ENCODE results near the gene DPYD.

Gene DPYD

DNA sequence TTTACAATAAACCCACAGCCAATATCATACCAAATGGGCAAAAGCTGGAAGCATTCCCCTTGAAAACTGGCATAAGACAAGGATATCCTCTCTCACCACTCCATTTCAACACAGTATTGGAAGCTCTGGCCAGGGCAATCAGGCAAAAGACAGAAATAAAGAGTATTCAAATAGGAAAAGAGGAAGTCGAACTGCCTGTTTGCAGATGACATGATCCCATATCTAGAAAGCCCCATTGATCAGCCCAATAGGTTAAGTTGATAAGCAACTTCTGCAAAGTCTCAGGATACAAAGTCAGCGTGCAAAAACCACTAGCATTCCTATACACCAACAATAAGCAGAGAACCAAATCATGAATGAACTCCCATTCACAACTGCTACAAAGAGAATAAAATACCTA lies 235.5 kb downstream of the DPYD start:
- DNase-seq = no peak

DNA sequence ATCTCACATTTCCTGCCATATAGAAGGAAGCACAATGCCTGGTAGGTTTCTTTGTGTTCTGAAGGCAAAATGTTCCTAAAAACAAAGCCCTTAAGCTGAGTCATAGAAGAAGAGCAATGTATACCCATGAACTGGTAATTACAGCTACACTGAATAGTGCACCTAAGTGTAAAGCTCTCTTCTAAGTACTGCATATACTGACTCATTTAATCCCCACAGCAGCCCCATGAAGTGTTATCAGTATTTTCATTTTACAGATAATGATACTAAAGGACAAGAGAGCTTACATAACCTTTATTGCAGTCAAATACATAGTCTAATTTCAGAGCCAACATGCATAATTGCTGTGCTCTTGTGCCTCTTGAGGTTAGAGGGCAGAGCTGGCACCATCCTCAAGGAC lies 239.9 kb downstream of the DPYD start:
- no peak for DNase-seq

DNA sequence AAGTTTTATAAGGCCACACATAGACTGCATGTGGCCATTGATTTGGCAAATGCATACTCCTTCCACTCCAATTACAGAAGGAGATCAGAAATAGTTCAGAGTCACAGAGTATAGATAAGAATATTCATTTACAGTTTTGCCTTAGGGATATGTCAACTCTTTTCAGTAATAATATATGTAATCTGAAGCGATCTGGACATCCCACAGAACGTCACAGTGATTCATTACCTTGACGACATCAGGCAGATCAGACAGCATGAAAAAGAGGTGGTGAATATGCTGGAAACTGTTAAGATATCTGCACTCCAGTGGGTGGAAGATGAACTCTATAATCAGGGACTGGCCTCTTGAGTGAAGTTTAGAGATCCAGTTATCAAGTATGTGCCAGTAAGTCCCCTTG lies 240.4 kb downstream of the DPYD start:
- no peak for DNase-seq

DNA sequence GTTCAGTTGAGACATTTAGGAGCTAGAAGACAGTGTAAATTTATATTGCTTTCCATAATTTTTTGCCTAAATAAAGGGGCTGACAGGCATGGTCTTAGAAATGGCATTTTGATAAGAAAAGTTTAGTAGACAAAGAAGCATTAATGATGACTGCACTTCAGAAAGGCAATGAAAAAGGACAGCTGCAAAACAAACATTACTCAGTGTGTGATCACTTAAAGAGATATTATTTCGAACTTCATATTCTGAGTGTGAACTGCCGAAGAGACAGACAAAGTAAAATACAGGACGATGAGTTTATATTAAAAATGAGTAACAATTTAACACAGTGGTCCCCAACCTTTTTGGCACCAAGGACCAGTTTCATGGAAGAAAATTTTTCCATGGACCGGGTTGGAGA lies 243.1 kb downstream of the DPYD start:
- DNase-seq = no peak

DNA sequence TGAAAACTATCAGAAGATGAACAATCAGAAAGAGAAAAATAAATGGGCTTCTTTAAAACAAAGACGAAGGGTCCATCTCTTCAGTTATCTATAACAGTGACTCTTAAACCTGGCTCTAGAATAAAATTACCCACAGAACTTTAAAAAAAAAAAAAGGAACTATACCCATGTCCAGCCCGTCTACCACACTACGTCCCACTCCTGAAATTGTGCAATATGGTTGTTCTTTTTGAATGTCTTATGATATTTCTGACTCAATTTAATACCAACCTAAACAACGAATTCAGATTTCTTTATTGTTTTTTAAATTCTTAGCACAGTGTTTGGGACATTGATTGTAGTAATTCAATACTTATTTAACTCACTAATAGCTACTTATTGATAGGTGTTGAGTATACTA lies 246.3 kb downstream of the DPYD start:
- no peak for DNase-seq

DNA sequence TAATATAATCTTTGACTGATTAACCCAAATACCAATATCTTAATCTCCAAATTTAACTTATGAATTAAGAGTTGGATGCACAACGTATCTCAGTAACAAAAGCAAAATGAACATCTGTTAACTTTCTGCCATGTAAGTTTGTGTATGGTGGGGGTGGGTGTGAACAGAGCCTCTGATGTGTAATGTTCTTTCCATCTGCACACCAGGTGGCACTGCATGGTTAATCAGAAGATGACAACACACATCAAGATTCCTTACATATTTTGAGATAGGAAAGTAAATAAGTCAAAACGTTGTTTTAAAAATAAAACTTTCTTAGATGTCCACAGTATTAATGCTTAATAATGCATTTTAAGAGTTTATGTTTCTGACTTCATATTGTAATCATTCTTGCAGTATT lies 251.9 kb downstream of the DPYD start:
- DNase-seq = no peak

DNA sequence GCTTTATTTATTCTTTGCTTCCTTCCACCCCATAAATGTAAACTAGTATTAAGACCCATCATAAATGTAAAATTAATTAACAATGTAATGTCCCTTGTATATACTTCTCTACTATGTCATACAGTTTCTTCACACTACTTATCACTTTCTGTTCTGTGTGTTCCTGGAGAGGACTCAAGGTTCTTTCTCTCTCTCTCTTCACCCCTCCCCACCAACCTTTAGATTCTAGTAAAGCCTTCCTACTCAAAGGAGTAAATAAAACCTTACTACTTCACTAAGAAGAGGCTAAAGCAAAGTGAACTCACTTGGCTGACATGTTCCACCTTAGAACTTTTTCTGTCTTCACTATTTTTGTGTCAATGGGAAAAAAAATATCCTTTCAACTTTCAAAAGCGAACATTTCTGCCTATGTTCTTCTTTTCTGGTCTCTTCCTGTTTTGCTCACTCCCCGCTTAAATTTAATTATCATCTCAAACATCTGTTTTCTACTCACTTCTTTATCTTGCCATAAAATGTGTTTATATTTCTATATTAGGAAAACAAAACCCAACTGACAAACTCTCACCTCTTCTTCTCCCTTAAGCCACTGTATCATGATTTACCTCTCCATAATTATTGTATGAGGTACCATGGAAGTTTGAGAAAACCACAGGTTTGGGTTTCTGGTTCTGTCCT lies 260.3 kb downstream of the DPYD start:
- no peak for DNase-seq

DNA sequence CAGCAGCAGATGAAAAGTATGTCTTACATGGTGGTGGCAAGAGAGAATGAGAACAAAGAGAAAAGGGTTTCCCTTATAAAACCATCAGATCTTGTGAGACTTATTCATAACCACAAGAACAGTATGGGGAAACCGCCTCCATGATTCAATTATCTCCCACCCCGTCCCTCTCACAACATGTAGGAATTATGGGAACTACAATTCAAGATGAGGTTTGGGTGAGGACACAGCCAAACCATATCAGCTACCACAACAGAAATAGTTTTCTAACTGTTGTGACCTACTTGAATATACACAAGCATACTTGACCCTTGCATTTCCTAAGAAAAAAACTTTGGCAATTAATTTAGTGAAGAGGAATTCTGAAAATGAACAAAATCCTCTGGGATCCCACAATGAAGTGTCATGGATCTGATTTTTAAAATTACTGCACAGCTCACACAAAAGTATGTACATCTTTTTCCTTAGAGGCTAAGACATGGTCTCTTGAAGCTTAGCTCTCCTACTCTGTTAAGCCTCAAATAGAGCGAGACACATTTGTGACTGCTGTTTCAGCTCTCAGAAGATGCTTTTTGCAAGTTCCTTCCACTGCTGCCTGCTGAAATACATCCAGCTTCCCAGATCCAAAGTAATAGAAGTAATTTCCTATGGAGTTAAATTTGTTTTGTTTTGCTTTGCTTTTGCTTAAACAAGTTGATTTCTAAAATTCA lies 265.8 kb downstream of the DPYD start:
- no peak for DNase-seq

DNA sequence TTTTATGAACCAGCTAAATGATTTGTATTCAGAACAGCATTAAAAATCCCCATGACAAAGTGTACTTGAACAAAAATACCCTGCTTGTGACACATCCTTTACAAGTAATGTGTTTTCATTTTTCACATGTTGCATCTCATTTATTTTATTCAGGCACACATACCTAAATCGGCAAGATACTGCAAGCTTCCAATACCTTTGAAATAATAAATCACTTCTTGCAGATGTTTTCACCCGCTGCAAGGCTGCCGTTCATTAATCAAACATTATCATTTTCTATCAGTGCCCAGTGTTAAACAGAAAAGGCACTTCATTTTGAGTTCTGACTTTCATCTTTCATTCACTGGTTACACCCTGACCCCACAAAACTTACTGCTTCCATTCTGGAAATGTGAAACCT lies 269.6 kb downstream of the DPYD start:
- DNase-seq = no peak

DNA sequence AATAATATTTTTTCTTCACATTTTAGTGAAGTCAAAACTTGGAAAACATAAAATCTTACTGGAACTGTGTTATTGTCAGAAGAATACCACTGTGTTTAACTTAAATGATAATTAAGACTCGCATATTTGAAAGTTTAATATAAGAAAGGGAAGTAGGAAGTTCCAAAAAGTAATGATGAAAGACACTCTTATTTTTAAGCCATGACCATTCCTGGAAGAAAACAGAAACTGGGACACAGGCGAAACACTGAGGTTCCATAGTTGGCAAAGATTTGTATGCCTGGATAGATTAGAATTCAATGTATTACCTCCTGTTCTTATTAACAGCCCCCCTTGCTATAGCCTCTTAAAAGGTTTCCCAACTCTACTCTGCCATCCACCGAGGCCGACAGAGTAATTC lies 271.2 kb downstream of the DPYD start:
- DNase-seq = no peak

DNA sequence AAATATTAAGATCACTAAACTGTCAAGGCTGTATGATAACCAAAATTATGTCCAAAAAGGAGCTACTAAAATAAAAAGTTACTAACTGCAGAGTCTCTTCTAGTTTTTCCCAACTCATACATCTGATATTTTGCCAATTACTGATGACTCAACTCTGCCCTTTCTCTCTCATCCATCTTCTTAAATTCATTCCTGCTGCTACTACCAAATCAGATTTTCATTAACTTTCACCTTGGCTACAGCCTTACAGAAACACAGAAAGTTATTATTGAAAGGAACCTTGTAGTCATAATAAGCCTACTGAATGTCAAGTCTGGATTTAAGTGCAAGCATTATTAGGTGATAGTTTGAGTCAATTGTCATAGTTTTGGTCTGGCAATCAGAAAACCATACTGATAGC lies 273.1 kb downstream of the DPYD start:
- DNase-seq = no peak

DNA sequence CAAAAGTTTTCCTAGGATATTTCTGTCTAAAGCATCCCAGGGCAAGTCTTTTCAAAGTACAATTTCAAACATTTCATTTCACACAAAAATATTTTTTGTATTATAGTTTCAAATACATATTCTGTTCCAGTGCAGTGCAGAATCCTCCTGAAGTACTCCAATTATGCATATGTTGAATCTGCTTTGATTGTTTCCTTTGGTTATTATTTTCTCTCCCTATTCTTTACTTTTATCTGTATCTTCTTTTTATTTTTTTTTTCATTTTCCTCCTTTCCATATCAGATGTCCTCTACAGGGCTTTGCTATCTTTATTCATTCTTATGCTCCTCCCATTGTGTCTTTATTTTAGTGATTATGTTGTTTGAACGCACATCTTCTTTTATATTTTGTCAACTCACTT lies 274.8 kb downstream of the DPYD start:
- DNase-seq = no peak

DNA sequence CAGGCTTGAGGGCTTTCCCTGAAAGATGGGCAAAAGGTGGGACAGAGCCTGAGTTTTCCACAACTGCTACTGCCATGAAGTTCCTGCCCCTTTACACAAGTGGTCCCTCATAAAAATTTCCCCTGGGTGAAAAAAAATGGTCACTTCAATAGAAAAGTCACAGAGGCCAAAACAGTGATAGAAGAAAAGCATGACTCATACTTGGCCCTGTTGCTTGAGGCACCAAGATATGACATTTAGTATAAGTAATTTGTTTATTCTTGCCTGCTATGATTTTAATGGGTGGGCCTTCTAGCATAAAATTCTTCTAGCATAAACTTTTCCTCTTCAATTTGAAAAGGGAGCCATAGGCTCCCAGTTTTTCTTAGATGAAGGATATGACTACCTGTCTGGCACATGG lies 280.2 kb downstream of the DPYD start:
- DNase-seq = no peak

DNA sequence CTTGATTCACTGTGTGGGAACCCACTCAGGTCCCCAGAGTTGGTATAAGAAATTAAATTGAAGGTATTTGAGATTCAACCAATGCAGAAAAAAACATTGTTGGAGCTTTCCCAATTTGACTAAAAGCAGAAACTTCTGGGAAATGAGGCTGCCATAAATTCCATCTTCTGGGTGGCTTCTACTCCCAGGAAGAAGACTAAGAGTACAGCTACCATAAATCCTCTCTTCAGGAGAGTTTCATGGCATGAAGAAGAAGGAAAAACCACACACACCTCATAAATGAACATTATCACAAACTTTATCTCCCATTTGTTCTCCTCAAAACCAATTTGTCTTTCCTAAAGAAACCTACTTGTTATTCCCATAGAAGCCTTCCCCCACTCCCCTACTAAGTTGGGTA lies 283.9 kb downstream of the DPYD start:
- DNase-seq = no peak

DNA sequence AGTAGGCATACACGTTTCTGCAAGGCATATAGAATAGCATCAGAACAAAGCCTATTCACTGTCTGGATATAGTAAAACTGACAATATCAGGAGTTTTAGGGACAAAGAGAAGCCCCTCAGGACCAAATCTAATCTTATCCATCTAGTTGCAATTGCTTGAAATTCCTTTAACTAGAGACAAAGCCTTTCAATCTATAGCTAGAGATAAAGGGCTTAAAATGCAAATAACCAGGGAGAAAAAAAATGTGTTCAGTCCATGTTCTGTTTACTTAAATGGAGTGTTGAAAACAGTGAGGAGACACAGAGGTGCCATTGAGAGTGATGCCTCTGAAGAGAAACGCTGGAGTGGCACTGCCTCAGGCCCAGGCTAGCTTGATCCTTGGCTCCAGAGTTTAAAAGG lies 286.1 kb downstream of the DPYD start:
- DNase-seq = no peak

DNA sequence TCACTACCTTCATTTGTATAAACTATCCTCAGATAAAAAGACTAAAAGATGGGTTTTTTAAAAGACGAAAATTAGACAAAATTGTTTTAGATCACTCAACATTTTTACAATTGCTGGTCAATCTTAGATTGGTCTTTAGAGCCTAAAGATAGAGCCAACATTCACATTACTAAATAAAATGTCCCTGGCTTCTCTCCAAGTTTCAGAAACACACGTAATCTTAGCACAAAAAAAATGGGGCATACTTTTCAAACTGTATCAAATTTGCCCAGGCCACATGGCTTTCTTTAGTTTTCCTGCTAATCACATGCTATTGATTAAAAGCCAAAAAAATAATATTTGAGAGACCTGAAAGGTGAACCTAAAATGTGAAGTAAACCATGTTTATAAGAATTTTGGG lies 288.1 kb downstream of the DPYD start:
- DNase-seq = no peak

DNA sequence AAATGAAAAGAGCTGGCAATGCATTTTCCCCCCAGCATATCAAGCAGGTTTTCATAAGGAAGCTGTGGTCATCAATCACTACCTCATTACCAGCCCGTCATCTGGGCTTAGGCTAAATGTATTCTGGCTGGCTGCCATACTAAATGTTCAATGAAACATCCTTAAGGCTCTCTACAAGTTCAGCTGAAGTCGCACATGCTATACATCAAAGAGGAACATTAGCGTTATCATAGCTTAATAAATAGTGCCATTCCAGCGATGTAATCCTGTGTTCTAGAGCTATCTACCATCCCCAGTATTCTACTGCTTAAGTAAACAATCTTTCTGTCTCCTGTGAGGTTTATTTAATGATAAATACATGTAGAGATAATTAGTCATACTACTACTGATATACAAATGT lies 288.8 kb downstream of the DPYD start:
- no peak for DNase-seq

DNA sequence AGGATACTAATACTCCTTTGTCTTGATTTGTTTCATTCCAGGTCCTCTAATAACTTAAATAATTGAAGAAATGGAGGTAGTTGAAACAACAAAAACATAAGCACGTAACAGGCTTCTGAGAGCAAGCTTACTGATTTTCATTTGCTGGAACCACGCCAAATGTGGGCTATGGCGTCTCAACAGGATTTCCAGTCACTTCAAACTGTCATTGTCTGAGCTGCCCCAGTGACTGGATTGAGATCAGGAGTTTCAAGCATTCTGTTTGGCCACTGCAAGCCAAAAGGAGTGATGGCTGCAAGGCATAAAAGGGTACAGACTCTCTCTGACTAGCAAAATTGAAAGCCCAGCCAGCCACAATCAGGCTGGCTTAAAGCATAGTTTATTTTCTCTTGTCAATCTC lies 289.9 kb downstream of the DPYD start:
- DNase-seq = peak; percentile 22

DNA sequence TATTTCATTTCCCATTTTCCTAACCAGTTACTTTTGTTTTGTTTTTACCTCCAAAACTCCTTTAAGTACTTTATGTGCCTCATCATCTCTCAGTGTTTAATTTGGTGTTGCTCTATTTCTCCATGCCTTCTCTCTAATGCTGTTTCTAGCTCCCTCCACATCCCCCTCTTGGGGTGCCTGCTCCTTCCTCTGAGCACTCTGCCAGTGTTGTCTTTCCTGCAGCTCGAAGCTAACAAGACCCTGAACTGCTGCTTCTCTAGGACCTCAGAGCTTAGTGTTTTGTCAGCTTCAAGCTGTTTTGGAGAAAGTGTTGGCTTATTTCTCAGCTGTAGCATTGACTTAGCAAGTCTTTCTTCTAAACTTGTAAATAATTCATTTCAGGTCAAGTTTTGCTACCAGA lies 290.6 kb downstream of the DPYD start:
- no peak for DNase-seq

DNA sequence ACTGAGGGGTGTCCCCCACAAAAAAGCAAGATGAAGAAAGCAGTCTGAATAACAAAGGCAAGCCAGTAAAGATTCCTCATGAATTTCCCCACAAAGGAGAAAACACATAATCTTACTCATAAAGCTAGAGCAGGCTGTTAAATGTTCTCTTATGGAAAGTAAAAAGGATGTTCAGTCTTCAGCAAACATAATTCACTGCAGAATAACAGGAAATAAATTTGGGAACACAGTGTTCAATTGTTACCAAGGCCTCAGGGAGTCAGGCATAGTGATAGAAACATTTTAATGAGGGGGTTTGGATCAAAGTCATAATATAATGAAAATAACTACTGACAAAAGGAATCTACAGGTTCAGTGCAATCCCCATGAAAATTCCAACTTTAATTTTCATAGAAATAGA lies 297.6 kb downstream of the DPYD start:
- DNase-seq = no peak

DNA sequence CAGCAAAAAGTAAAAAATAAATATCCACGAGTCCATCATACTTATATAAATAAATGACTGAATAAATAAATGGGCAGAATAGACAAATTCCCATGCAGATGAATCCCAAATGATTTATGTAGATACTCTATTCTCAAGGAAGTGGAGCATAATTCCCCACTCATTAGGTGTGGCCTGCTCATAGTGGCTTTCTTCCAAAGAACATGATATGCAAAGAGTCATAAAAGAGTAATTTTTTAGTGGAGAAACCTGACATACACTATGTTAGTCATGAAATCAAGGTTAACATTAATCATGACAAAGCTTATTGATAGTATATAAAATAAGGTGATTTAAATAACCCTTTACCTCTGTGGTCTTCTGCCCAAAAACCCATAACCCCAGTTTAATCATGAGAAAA lies 298.9 kb downstream of the DPYD start:
- no peak for DNase-seq

DNA sequence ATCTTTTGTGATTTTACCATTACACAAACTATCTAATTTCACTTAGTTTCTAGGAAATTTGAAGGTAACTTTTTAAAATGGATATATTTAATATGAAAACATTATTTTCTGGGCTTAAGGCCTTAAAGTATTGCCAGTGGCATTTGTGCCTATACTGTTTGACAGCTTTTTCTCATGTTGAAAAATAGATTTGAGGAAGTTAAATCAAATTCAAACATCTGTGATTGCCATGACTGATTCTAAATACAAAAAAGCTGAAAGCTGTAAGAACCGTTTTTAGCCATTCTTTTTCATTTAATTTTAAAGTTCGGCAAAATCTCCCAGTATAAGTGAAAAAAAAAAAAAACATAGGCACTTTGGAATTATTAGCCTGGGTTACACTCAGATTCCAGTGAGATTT lies 301.1 kb downstream of the DPYD start:
- no peak for DNase-seq

DNA sequence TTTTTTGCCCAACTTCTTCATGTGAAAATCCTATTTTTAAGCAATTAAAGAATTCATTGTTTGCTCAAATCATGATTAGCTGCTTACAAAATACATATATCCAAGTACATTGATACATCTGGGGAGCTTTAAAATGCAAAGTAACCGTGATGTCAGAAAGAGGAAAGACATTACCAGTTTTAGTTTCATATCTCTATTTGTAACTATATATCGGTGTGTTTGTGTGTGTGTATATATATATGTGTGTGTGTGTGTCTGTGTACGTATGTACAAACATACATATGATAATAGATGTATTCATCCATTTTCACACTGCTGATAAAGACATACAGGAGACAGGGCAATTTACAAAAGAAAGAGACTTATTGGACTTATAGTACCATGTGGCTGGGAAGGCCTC lies 310.1 kb downstream of the DPYD start:
- no peak for DNase-seq

DNA sequence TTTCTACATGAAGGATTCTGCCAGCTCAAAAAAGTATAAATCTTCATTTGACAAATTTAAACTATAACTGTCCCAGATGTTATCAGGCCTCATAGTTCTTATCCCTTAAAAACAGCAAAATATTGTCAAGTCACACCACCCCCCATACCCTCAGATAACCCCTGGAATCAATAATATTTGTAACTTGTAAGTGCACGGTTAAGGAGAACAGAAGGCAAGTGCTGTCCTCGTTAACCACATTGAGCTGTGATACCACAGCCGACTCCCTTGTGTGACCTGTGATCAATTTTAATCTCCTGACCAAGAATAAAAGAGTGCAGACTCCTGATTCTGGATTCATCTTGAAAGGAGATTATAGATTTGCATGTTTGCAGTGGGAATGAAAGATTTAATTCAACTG lies 310.7 kb downstream of the DPYD start:
- DNase-seq = no peak

DNA sequence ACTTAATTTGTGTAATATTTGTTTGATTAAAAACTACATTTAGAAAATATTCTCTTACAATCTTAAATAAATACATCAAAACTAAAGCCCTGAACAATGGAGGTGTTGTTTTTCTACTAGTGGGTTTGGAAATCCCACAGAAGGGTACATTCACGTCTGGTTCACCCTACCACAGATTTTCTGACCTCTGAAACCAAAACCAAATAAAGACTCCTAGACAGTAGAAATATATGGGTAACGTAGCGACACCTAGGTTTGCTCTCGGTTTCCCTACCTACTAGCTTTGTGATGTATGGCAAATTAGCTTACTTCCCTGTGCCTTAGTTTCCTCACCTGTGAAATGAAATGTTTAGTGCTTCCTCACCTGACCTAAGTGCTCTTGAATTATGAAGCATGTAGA lies 312.6 kb downstream of the DPYD start:
- DNase-seq = no peak

Data from femur (tissue), 1 donor.